Ectodermal cell (in vitro differentiated cells): Measurements from ENCODE around the gene B4GALT3.

Experiments
- H3K27ac ChIP-seq: 2 replicates; pipeline ENCODE4 v1.7.0; 2013; ENCODE audit warnings: mild to moderate bottlenecking, low read depth, low read length; ENCODE audit not compliant: insufficient read depth, poor library complexity, severe bottlenecking
- H3K27me3 ChIP-seq: 2 replicates; pipeline ENCODE4 v1.7.0; 2013; ENCODE audit warnings: mild to moderate bottlenecking, low read length; ENCODE audit not compliant: insufficient read depth, control insufficient read depth, poor library complexity, severe bottlenecking
- H3K36me3 ChIP-seq: one replicate; pipeline ENCODE4 v1.7.0; 2013; ENCODE audit warnings: low read length; ENCODE audit not compliant: control insufficient read depth, insufficient read depth
- H3K4me1 ChIP-seq: one replicate; pipeline ENCODE4 v1.7.0; 2013; ENCODE audit warnings: low read length; ENCODE audit not compliant: control insufficient read depth, insufficient read depth
- H3K4me3 ChIP-seq: 2 replicates; pipeline ENCODE4 v1.7.0; 2013; ENCODE audit warnings: low read depth, low read length, control low read depth; ENCODE audit not compliant: insufficient read depth
- H3K9me3 ChIP-seq: 2 replicates; pipeline ENCODE4 v1.7.0; 2013; ENCODE audit warnings: mild to moderate bottlenecking, low read length, moderate library complexity; ENCODE audit not compliant: control insufficient read depth
- WGBS, 2 experiments: methylation state at CpG; one replicate each; pipeline ENCODE4 v1.1.7; 2013; ENCODE audit warnings: missing lambda C conversion rate in 2 of 2; 5-methylcytosine and 5-hydroxymethylcytosine counted together

B4GALT3 gene

DNA sequence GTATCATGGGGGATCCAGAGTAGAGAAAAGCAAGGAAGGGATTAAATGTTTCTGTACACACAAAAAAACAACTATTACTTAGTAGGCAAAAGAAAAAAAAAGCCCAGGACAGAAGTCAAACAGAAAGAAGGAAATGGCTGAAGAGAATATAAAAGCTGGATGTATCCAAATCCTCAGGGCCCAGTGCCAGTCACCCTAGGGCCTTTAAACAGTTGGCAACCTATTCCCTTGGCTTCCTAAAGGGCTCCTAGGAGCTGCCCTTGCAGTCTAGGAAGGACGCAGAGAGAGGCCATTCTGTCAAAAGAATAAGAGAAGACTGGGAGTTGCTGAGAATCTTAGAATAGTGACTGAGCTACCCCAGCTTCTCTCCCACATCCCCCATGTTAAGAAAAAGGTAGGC is 5.0 kb downstream of the B4GALT3 start:
- Histone ChIP-seq H3K36me3 (peaks cover 40% of the 10 kb centered on the region), H3K9me3 (no peaks in the 10 kb centered on the region), H3K27me3 (no peaks in the 10 kb centered on the region), H3K4me1 (no peaks in the 10 kb centered on the region), H3K4me3 (no peak overlapping the region), H3K27ac (no peak overlapping the region)
- 85 to 100% methylated on average over 1 of the region's 1 CpG for WGBS, 2 experiments

DNA sequence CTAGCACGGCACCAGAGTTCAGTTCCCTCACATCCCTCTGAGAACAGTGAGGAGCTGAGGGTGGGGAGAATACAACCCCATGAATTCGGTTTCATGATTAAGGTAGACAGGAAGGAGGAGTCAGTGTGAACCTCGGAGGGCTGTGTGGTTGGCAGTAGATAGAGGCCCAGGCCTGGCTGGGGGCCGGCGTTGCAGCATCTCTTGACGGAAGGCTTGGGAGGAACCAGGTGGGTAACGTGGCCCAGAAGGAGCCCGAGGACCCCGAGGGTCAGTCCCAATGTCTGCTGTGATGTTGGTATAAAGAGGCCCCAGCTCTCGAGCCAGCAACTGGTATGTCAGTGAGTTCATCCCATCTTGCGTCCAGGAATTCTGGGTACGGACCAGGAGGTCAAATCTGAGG is 5.6 kb downstream of the B4GALT3 start:
- Histone ChIP-seq H3K36me3 (peaks cover 40% of the 10 kb centered on the region), H3K27me3 (no peaks in the 10 kb centered on the region), H3K4me3 (no peak overlapping the region), H3K4me1 (no peaks in the 10 kb centered on the region), H3K27ac (no peak overlapping the region), H3K9me3 (no peaks in the 10 kb centered on the region)
- 95 to 97% methylated on average over 12 of the region's 12 CpGs for WGBS, 2 experiments

DNA sequence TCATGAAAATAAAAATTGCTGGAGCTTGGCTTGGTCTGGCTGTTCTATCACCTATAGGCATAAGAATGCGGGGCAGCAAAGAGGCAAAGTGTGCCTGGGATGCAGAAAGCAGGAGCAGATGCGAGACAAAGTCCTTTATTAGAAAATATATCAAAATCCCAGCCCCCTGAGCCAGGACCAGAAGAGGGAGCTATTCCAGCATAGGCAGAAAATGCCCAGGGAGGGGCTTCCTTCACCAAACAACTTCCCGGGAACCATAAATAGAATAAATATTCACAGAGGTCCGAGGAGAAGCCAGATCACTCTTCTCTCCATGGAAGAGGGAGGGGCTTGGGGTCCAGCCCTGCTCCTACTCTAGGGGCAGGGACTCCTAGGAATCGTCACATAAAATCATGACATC is 6.1 kb downstream of the B4GALT3 start:
- Histone ChIP-seq H3K36me3 (peaks cover 40% of the 10 kb centered on the region), H3K4me1 (no peaks in the 10 kb centered on the region), H3K27me3 (no peaks in the 10 kb centered on the region), H3K4me3 (no peak overlapping the region), H3K9me3 (no peaks in the 10 kb centered on the region), H3K27ac (no peak overlapping the region)
- 84 to 88% methylated on average over 5 of the region's 5 CpGs for WGBS, 2 experiments

DNA sequence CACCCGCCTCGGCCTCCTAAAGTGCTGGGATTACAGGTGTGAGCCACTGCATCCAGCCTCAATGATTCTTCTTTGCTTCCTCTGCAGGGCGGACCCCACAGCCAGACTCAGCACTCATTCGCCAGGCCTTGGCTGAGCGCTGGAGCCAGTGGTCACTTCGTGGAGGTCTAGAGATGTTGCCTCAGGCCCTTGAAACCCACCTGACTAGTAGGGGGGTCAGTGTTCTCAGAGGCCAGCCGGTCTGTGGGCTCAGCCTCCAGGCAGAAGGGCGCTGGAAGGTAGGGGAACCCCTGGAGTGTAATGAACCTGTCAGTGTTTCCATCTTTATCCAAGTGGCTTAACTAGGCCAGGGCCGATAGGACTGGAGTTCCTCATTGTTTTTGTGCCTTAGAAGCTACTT is 8.4 kb downstream of the B4GALT3 start:
- Histone ChIP-seq H3K27me3 (no peaks in the 10 kb centered on the region), H3K9me3 (no peaks in the 10 kb centered on the region), H3K27ac (no peak overlapping the region), H3K36me3 (peaks cover 33% of the 10 kb centered on the region), H3K4me3 (no peak overlapping the region), H3K4me1 (no peaks in the 10 kb centered on the region)
- WGBS, 2 experiments = 92 to 97% methylated on average over 9 of the region's 9 CpGs

DNA sequence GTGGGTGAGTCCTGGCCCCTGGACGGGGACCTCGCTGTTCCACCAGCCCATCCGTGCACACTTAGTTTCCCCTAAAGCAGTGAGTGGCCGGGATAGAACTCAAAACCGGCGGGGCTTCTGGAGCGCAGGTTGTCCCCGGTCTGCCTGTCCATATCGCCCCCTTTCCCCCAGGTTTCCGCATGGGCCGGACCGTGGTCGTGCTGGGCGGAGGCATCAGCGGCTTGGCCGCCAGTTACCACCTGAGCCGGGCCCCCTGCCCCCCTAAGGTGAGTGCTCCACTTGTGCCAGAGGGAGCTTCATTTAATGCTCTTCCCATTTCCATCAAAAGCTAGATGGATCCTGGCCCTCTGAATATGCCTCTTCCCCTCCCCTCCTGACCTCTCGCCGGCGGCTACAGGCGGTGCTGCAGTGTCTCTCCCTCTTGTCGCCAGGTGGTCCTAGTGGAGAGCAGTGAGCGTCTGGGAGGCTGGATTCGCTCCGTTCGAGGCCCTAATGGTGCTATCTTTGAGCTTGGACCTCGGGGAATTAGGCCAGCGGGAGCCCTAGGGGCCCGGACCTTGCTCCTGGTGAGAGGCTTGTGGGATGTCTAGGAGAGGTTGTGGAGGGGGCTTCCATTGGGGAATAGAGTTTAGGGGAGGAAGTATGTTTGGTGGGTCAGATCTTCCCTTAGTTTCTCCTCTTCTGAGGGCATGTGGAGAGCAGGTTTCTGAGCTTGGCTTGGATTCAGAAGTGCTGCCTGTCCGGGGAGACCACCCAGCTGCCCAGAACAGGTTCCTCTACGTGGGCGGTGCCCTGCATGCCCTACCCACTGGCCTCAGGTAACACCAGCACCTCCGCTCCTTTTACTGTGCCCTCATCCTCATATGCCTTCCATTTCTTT is 10.4 kb downstream of the B4GALT3 start:
- Histone ChIP-seq H3K27me3 (no peaks in the 10 kb centered on the region), H3K9me3 (no peaks in the 10 kb centered on the region), H3K4me3 (peak overlapping the region; percentile 90), H3K4me1 (no peaks in the 10 kb centered on the region), H3K27ac (peak overlapping the region; percentile 92), H3K36me3 (peaks cover 20% of the 10 kb centered on the region)
- 9% methylated on average over 33 of the region's 33 CpGs for WGBS, 2 experiments

DNA sequence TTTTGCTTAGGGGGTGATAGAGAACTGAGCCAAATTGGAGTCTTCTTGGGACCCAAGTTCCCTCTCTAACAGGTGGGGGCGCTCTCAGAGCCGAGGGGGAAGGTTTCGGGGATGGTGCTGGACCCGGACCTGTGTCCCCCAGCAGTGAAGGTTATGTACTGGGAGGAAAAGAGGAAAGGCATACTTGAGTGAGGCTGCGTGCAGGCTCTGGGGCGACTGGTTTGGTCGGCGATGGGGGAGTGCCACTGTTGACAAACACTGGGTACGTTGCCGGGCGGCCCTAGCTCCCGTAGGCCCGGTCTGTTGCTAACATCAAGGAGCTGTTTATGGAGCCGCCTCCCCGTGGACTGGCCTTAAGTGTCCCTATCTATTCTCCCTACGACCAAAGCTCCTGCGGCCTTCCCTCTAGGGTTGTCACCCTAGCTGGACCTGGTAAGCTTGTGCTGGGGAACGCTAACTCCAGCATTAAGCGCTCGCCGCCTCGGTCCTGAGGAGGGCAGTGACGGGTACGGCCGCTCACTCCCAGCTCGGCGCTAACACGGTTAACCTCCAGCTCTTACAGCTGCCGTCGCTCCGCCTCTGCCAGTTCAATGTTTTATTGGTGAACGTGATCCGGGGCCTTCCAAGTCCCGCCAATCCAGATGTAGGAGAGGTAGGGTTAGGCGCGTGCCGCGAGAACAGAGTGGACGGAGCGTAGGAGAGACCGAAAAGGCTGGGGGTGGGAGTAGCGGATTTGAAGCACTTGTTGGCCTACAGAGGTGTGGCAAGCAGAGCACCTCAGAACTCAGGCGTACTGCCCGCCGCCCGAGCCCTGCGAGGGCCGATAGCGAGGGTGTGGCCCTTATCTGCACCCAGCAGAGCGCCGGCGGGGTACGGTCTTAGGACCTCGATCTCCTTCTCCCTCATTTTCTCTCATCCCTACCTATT is 11.3 kb downstream of the B4GALT3 start, which contains the start of gene PPOX:
Gene PPOX, plus strand, starts transcription at position 685 of the 927 bp plus-strand sequence. CDS start 422 bp downstream, outside the sequence.
- Histone ChIP-seq H3K9me3 (no peaks in the 10 kb centered on the region), H3K4me3 (peak within 1 kb of the TSS; percentile 90), H3K27me3 (no peaks in the 10 kb centered on the region), H3K27ac (peak within 1 kb of the TSS; percentile 92), H3K36me3 (peaks cover 18% of the 10 kb centered on the region), H3K4me1 (no peaks in the 10 kb centered on the region)
- WGBS, 2 experiments = 0% methylated on average over 54 of the region's 54 CpGs

DNA sequence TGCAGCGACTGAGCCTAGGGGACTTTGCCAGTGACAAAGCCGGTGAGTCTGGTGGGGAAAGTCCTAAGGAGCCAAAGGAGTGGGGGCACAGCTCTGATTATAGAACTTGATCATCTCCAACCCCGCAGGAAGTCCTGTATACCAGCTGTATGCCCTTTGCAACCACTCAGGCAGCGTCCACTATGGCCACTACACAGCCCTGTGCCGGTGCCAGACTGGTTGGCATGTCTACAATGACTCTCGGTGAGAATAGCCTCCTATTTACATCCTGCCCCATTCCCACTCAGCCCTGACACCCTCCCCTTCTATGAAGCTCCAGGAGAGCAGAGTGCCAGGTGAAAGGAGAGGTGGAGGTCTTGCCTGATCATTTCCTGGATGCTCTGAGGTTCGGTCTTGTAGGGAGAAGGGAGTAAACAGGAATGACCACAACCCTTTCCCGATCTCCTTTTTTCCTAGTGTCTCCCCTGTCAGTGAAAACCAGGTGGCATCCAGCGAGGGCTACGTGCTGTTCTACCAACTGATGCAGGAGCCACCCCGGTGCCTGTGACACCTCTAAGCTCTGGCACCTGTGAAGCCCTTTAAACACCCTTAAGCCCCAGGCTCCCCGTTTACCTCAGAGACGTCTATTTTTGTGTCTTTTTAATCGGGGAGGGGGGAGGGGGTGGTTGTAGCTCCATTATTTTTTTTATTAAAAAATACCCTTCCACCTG is 12.3 kb downstream of the B4GALT3 start:
- H3K27ac ChIP-seq = peak overlapping the region; percentile 92
- no peaks in the 10 kb centered on the region for H3K9me3 ChIP-seq
- H3K27me3 ChIP-seq = no peaks in the 10 kb centered on the region
- peaks cover 18% of the 10 kb centered on the region for H3K36me3 ChIP-seq
- no peaks in the 10 kb centered on the region for H3K4me1 ChIP-seq
- 92% methylated on average over 11 of the region's 14 CpGs for WGBS, 2 experiments
- H3K4me3 ChIP-seq = peak overlapping the region; percentile 90

DNA sequence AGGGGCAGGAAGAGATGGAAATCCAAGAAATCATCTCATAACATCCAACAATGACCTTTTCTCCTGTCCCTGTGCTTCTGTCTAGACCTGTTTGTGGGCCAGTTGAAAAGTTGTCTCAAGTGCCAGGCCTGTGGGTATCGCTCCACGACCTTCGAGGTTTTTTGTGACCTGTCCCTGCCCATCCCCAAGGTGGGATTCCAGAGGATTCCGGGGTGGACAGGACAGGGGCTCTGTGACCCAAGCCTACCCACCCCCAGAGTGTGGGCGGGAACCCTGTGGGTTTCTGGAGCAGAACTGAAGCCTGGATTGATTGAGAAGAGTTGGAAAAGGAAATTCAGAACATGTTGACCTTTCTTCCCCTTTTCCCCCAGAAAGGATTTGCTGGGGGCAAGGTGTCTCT is 13.5 kb downstream of the B4GALT3 start:
- H3K27ac ChIP-seq = no peak overlapping the region
- H3K4me3 ChIP-seq = no peak overlapping the region
- WGBS, 2 experiments = 96% methylated on average over 5 of the region's 5 CpGs
- H3K9me3 ChIP-seq = no peaks in the 10 kb centered on the region
- no peaks in the 10 kb centered on the region for H3K4me1 ChIP-seq
- peaks cover 18% of the 10 kb centered on the region for H3K36me3 ChIP-seq
- no peaks in the 10 kb centered on the region for H3K27me3 ChIP-seq

DNA sequence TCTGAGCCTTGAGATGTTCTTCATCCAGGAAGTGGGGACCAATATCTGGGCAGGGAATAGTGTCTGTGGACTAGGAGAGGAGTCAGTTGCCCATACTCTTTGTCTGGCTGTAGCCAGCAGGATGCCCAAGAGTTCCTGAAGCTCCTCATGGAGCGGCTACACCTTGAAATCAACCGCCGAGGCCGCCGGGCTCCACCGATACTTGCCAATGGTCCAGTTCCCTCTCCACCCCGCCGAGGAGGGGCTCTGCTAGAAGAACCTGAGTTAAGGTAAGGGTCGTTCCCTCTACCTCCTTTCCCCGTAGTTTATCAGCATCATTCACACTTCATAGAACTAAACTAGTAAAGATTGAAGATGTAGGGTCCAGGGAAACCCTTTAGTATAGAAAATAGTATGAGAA is 14.5 kb downstream of the B4GALT3 start:
- Histone ChIP-seq H3K9me3 (no peaks in the 10 kb centered on the region), H3K36me3 (peaks cover 25% of the 10 kb centered on the region), H3K4me3 (no peak overlapping the region), H3K4me1 (no peaks in the 10 kb centered on the region), H3K27me3 (no peaks in the 10 kb centered on the region), H3K27ac (no peak overlapping the region)
- WGBS, 2 experiments = 94% methylated on average over 9 to 10 of the region's 10 CpGs
